ENCODE results near the gene NAA80. TPM values are rescaled to one million over a fixed set of nuclear protein-coding genes. Genes with fewer than 3 reads are reported as not detected.
"Not testable (repeated sequence)": the region's sequence is repeated elsewhere in the genome, so short reads cannot be mapped to it uniquely, and the experiment has no call there.

NAA80 gene
- polyA plus RNA-seq, 1 donor: 9.6 TPM

- peaks cover 33% of the 10 kb centered on the region for H3K4me1 ChIP-seq (ENCODE audit: control insufficient read depth, insufficient read depth, low read length)
- WGBS (ENCODE audit: insufficient coverage, low lambda C conversion rate): no CpG with 5 or more reads among the region's 3 CpGs
- H3K27me3 ChIP-seq (ENCODE audit: control insufficient read depth, insufficient read depth, low read length): no peaks in the 10 kb centered on the region
- peaks cover under 1% of the 10 kb centered on the region for H3K9me3 ChIP-seq (ENCODE audit: control insufficient read depth, low read depth, low read length)
- H3K4me3 ChIP-seq (ENCODE audit: low read length): no peak overlapping the region
- H3K36me3 ChIP-seq (ENCODE audit: control insufficient read depth, insufficient read depth, low read length): peaks cover 41% of the 10 kb centered on the region
- no peak overlapping the region for H3K27ac ChIP-seq (ENCODE audit: low read length)
- DNase-seq: no peak
Observed at GRCh38 chr3:50314342-50314741, 15.1 kb upstream of the NAA80 start.

DNA sequence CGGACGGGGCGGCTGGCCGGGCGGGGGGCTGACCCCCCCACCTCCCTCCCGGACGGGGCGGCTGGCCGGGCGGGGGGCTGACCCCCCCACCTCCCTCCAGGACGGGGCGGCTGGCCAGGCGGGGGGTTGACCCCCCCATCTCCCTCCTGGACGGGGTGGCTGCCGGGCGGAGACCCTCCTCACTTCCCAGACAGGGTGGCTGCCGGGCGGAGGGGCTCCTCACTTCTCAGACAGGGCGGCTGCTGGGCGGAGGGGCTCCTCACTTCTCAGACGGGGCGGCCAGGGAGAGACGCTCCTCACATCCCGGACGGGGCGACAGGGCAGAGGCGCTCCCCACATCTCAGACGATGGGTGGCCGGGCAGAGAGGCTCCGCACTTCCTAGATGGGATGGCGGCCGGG lies 12.8 kb upstream of the NAA80 start:
- H3K27me3 ChIP-seq (ENCODE audit: control insufficient read depth, insufficient read depth, low read length); DNase-seq; H3K27ac ChIP-seq (ENCODE audit: low read length); H3K4me1 ChIP-seq (ENCODE audit: control insufficient read depth, insufficient read depth, low read length); H3K4me3 ChIP-seq (ENCODE audit: low read length): not testable (repeated sequence)
- WGBS (ENCODE audit: insufficient coverage, low lambda C conversion rate): no CpG with 5 or more reads among the region's 32 CpGs
- H3K9me3 ChIP-seq (ENCODE audit: control insufficient read depth, low read depth, low read length): peaks cover 22% of the 10 kb centered on the region
- peaks cover 18% of the 10 kb centered on the region for H3K36me3 ChIP-seq (ENCODE audit: control insufficient read depth, insufficient read depth, low read length)

- H3K27me3 ChIP-seq (ENCODE audit: control insufficient read depth, insufficient read depth, low read length): no peaks in the 10 kb centered on the region
- DNase-seq: no peak
- H3K36me3 ChIP-seq (ENCODE audit: control insufficient read depth, insufficient read depth, low read length): no peaks in the 10 kb centered on the region
- H3K9me3 ChIP-seq (ENCODE audit: control insufficient read depth, low read depth, low read length): peaks cover 22% of the 10 kb centered on the region
- no peak overlapping the region for H3K4me3 ChIP-seq (ENCODE audit: low read length)
- peaks cover 29% of the 10 kb centered on the region for H3K4me1 ChIP-seq (ENCODE audit: control insufficient read depth, insufficient read depth, low read length)
- H3K27ac ChIP-seq (ENCODE audit: low read length): no peak overlapping the region
Observed at GRCh38 chr3:50304601-50305000, 5.4 kb upstream of the NAA80 start.

- Histone ChIP-seq H3K27ac (ENCODE audit: low read length) (peak within 1 kb of the TSS; percentile 49), H3K9me3 (ENCODE audit: control insufficient read depth, low read depth, low read length) (peaks cover 11% of the 10 kb centered on the region), H3K4me3 (ENCODE audit: low read length) (no peak within 1 kb of the TSS), H3K27me3 (ENCODE audit: control insufficient read depth, insufficient read depth, low read length) (no peaks in the 10 kb centered on the region), H3K36me3 (ENCODE audit: control insufficient read depth, insufficient read depth, low read length) (no peaks in the 10 kb centered on the region), H3K4me1 (ENCODE audit: control insufficient read depth, insufficient read depth, low read length) (peaks cover 36% of the 10 kb centered on the region)
- DNase-seq: peak; percentile 58 to 72
- WGBS (ENCODE audit: insufficient coverage, low lambda C conversion rate): no CpG with 5 or more reads among the region's 14 CpGs
Observed at GRCh38 chr3:50303013-50303815, 4.0 kb upstream of the NAA80 start, which contains the start of gene HYAL1. Gene HYAL1 (minus strand): TSS chr3:50303574. CDS start chr3:50302956, 618 bp downstream.

DNA sequence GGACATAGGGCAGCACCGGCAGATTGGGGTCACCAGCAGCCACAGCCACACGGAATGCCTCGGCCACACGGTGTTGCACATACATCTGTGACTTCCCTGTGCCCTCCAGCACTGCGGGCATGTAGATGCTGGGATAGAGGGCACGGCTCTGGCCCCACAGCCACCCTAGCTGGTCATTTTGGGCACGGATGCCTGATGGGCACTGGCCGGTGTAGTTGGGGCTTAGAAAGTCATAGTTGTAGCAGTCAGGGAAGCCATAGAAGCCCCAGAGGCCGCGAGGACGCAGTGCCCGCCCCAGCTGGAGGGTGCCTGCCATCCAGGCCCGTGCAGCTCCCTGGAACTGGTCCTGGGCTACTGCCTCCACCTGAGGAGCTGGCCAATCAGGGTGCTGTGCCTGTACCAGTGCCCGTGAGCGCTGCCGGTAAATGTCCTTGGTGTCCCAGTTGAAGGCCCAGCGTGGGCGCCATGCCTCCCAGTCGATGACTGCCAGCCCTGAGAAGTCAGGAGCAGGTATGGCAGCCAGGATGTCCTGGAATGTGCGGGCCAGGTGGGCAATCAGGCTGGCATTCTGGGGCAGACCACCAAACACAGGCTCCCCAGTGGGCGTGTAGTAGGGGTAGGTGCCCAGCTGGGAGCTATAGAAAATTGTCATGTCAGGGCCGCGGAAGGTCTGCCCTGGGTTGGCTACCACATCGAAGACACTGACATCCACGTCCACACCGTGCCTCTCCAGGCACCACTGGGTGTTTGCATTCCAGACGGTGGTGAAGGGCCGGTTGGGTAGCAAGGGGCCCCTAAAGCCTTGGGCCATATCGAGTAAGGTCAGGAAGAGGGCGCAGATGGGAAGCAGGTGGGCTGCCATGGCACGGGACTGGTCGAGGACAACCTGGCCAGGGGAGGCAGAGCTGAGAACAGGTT lies 3.1 kb upstream of the NAA80 start:
- peaks cover 2% of the 10 kb centered on the region for H3K9me3 ChIP-seq (ENCODE audit: control insufficient read depth, low read depth, low read length)
- H3K4me1 ChIP-seq (ENCODE audit: control insufficient read depth, insufficient read depth, low read length): peaks cover 39% of the 10 kb centered on the region
- no peaks in the 10 kb centered on the region for H3K27me3 ChIP-seq (ENCODE audit: control insufficient read depth, insufficient read depth, low read length)
- no CpG with 5 or more reads among the region's 32 CpGs for WGBS (ENCODE audit: insufficient coverage, low lambda C conversion rate)
- DNase-seq: no peak
- no peak overlapping the region for H3K4me3 ChIP-seq (ENCODE audit: low read length)
- no peaks in the 10 kb centered on the region for H3K36me3 ChIP-seq (ENCODE audit: control insufficient read depth, insufficient read depth, low read length)
- H3K27ac ChIP-seq (ENCODE audit: low read length): peak overlapping the region; percentile 49

- Histone ChIP-seq H3K4me3 (ENCODE audit: low read length) (no peak overlapping the region), H3K4me1 (ENCODE audit: control insufficient read depth, insufficient read depth, low read length) (peaks cover 39% of the 10 kb centered on the region)
Observed at GRCh38 chr3:50300681-50301254, 1.6 kb upstream of the NAA80 start.

GRCh38 chr3:50299929-50300680 lies 900 bp upstream of the NAA80 start:
- H3K4me3 ChIP-seq (ENCODE audit: low read length): peak overlapping the region; percentile 47
- peak overlapping the region; percentile 69 for H3K27ac ChIP-seq (ENCODE audit: low read length)
- H3K36me3 ChIP-seq (ENCODE audit: control insufficient read depth, insufficient read depth, low read length): no peaks in the 10 kb centered on the region
- no peaks in the 10 kb centered on the region for H3K9me3 ChIP-seq (ENCODE audit: control insufficient read depth, low read depth, low read length)
- no peaks in the 10 kb centered on the region for H3K27me3 ChIP-seq (ENCODE audit: control insufficient read depth, insufficient read depth, low read length)
- peaks cover 39% of the 10 kb centered on the region for H3K4me1 ChIP-seq (ENCODE audit: control insufficient read depth, insufficient read depth, low read length)
- WGBS (ENCODE audit: insufficient coverage, low lambda C conversion rate): no CpG with 5 or more reads among the region's 12 CpGs
- DNase-seq: peak in 1 of 2 donors; percentile 37

More at GRCh38 chr3:50300681-50301254, 1.6 kb upstream of the NAA80 start:
- Histone ChIP-seq H3K9me3 (ENCODE audit: control insufficient read depth, low read depth, low read length) (no peaks in the 10 kb centered on the region), H3K36me3 (ENCODE audit: control insufficient read depth, insufficient read depth, low read length) (no peaks in the 10 kb centered on the region), H3K27ac (ENCODE audit: low read length) (peak overlapping the region; percentile 69), H3K27me3 (ENCODE audit: control insufficient read depth, insufficient read depth, low read length) (no peaks in the 10 kb centered on the region)
- WGBS (ENCODE audit: insufficient coverage, low lambda C conversion rate): no CpG with 5 or more reads among the region's 6 CpGs
- DNase-seq: no peak

DNA sequence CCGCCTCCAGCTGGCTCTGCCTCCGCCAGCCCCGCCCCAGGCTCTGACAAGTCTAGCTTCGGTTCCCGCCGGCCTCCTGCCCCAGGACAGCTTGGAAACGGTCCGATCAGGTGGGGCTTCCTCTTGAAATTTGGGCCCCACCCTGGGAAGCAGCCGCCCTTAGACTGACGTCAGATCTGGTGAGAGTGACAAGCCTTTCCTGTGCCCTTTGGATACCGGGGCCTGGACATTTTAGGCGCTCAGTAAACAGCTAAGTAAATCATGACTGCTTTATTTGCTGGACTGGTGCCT lies 378 bp upstream of the NAA80 start:
- Histone ChIP-seq H3K4me1 (ENCODE audit: control insufficient read depth, insufficient read depth, low read length) (peaks cover 39% of the 10 kb centered on the region), H3K9me3 (ENCODE audit: control insufficient read depth, low read depth, low read length) (no peaks in the 10 kb centered on the region), H3K4me3 (ENCODE audit: low read length) (peak overlapping the region; percentile 47), H3K36me3 (ENCODE audit: control insufficient read depth, insufficient read depth, low read length) (no peaks in the 10 kb centered on the region), H3K27ac (ENCODE audit: low read length) (peak overlapping the region; percentile 69), H3K27me3 (ENCODE audit: control insufficient read depth, insufficient read depth, low read length) (no peaks in the 10 kb centered on the region)
- DNase-seq: no peak
- WGBS (ENCODE audit: insufficient coverage, low lambda C conversion rate): no CpG with 5 or more reads among the region's 12 CpGs

DNA sequence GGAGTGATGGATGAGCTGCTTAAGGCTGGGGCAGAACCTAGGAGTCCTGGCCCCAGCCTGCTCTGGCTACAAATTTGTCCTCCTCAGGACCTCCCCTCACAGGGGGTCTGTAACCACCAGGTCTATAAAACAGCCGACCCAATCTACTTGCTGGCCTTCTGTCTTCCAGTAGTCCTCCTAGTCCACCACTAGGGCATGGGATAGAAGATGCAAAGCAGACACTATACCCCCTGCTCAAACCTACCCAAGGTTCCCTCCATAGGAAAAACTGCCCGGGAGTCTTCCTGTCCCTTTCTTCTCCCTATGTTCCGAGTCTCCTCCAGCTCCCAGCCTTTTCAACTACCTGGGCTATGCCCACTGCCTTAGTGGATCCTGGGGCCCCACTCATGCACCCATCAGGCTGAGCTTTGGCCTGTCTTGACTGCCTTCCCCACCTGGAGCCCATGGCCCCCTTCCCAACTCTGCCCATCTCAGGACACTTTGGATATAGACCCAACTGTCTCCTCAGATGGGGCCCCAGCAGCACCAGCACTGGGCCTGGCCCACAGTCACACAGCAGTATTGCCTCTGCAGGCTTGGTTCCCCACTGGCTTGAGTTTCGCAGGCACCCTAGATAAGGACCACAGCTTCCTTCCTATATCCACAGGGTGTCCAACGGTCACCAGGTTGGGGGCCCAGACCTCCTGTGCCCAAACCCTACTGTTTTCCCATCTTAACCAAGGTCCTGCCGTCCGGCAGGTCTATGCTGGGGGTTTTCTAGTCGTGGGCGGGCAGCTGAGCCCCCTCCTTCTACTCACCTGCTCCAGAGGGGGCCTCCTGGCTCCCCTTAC lies 1.1 kb downstream of the NAA80 start:
- Histone ChIP-seq H3K9me3 (ENCODE audit: control insufficient read depth, low read depth, low read length) (no peaks in the 10 kb centered on the region), H3K36me3 (ENCODE audit: control insufficient read depth, insufficient read depth, low read length) (no peaks in the 10 kb centered on the region), H3K4me3 (ENCODE audit: low read length) (peak overlapping the region; percentile 69), H3K4me1 (ENCODE audit: control insufficient read depth, insufficient read depth, low read length) (peaks cover 35% of the 10 kb centered on the region), H3K27me3 (ENCODE audit: control insufficient read depth, insufficient read depth, low read length) (no peaks in the 10 kb centered on the region), H3K27ac (ENCODE audit: low read length) (peak overlapping the region; percentile 81)
- no CpG with 5 or more reads among the region's 9 CpGs for whole genome bisulfite sequencing (ENCODE audit: insufficient coverage, low lambda C conversion rate)
- peak in 1 of 2 donors; percentile 35 for DNase-seq
